Subcutaneous adipose tissue (tissue), 4 donors: ENCODE measurements around the gene TCEAL9. TPM values are rescaled to one million over a fixed set of nuclear protein-coding genes. Genes with fewer than 3 reads are reported as not detected.

ENCODE experiments used
- total RNA-seq, 4 donors: library from RNA; depleted of rRNA; stranded (reverse); fragments of >200 nt; gene quantifications; one replicate each; pipeline ENCODE4 v1.1.0, GENCODE V29; 2016
- TF ChIP-seq, protein P1 (sequence below): fragments of 450-650 bp; IDR thresholded peaks from one replicate; pipeline ENCODE4 v1.5.1; 2016; ENCODE audit warnings: low read depth, mild to moderate bottlenecking, control low read depth, antibody characterized with exemption, moderate library complexity

TCEAL9 gene
- total RNA-seq, 4 donors from 2014 or later, result 38.8 to 90.0 (median 60.0) TPM

GRCh38 chrX:103373581-103373980 is 17.3 kb downstream of the TCEAL9 start:
- TF ChIP-seq, protein P1, sequence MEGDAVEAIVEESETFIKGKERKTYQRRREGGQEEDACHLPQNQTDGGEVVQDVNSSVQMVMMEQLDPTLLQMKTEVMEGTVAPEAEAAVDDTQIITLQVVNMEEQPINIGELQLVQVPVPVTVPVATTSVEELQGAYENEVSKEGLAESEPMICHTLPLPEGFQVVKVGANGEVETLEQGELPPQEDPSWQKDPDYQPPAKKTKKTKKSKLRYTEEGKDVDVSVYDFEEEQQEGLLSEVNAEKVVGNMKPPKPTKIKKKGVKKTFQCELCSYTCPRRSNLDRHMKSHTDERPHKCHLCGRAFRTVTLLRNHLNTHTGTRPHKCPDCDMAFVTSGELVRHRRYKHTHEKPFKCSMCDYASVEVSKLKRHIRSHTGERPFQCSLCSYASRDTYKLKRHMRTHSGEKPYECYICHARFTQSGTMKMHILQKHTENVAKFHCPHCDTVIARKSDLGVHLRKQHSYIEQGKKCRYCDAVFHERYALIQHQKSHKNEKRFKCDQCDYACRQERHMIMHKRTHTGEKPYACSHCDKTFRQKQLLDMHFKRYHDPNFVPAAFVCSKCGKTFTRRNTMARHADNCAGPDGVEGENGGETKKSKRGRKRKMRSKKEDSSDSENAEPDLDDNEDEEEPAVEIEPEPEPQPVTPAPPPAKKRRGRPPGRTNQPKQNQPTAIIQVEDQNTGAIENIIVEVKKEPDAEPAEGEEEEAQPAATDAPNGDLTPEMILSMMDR, result no peak

DNA sequence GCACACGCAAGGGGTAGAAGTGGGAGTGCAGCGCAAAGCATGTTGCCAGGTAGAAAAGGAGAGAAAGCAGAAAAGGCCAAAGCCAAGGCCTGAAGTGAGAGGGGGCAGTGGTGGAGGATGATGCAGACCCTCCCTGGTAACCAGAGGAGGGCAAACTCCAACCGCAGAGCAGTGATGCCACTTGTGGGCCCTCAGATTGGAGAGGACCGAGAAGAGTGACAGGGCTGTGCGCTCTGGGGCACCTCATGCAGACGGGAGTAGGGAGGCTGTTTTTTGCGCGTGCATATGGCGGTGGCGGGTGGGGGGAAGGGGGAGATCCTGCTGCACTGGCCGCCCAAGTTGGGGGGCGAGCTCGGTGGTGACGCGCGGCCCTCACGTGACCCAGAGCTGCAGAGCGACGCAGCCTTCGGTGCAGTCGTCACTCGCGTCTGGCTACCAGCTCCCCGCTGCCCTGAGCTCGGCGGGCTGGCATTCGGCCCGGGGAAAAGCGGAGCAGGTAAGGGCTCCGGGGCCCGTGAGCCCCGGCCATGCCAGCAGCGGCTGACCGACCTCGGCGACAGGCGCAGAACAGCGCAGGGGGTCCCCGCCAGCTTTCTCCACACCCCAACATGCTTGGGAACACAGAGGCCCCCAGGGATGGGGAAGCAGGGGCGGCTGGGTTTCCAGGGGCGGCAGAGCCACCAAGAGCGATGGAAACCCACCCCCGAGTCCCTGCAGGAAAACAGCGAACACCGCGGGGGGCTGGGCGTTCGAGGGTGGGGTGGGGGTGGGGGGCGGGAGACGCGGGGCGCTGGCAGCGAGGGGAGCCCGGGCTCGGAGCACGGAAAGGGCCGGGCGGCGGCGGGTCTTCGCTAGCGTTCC is 20.0 kb downstream of the TCEAL9 start, which contains the start of gene BEX3:
Gene BEX3 (plus strand): TSS at position 421 of the 861 bp plus-strand sequence. CDS start 984 bp downstream, outside the sequence.
- TF ChIP-seq, protein P1, result no peak

- TF ChIP-seq, protein P1, result no peak
Observed at GRCh38 chrX:103376979-103377324, 20.6 kb downstream of the TCEAL9 start.

DNA sequence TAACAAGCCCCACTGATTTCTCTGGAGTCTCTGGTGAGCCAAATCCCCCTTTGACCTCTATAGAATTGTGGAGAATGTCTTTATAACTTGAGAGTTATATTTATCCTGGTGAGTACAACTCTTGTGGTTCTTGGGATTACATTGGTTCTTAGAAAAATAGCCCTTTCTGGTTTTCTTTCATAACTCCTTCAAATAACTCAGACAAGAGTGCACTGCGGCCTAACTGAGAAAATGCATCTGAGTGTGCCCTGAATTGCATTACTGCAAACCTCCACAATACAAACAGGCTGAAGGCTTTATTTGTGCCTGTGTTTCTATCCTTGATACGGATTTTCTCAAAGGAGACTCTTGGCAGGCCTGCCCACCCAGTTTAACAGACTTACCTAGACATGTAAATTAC is 22.7 kb downstream of the TCEAL9 start:
- TF ChIP-seq, protein P1, result no peak

- TF ChIP-seq, protein P1, result no peak
Observed at GRCh38 chrX:103382877-103383276, 26.6 kb downstream of the TCEAL9 start.

DNA sequence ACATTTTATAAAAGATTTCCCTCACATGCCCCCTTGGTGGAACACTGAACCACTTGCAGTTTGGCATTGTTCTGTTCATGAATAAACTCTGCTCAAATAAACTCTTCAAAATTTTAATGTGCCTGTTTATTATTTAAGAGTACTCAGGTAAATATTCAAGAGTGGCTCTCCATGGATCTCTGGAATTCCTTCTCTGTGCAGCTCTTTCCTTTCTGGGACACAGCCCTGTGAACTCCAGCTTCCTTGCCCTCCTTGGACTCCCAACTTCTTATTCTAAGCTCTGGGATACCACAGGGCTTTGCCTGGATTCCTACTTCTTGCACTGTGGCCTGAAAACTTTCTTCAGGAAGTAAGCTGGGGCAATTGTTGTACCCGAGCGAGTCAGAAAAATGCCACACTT is 28.4 kb downstream of the TCEAL9 start:
- TF ChIP-seq, protein P1, result no peak

- TF ChIP-seq, protein P1, result no peak
Observed at GRCh38 chrX:103386332-103386731, 30.0 kb downstream of the TCEAL9 start.
